SK-N-SH treated with all-trans-retinoic acid at 6 μM for 48 hours (cell line): ENCODE measurements around the gene ARHGEF33.
"Not testable (repeated sequence)": the region's sequence is repeated elsewhere in the genome, so short reads cannot be mapped to it uniquely, and the experiment has no call there.

Source experiments
- ATAC-seq: fragments of 200-7000 bp; cut with Tn5 transposase; 3 replicates; pipeline ENCODE4 v1.9.1; 2020; ENCODE audit warnings: mild to moderate bottlenecking, moderate library complexity
- ARNTL ChIP-seq: fragments of 450-650 bp; formaldehyde crosslinking; IDR thresholded peaks from 2 replicates; pipeline ENCODE4 v1.5.0; 2020; ENCODE audit warnings: low read depth, mild to moderate bottlenecking, moderate library complexity, borderline replicate concordance
- CREB5 ChIP-seq: fragments of 250-450 bp; sonication (Bioruptor Pico); IDR thresholded peaks from 2 replicates; pipeline ENCODE4 v1.5.1; 2020; ENCODE audit warnings: low read depth, mild to moderate bottlenecking, moderate library complexity
- CSDC2 ChIP-seq: fragments of 250-450 bp; sonication (Bioruptor Pico); IDR thresholded peaks from 2 replicates; pipeline ENCODE4 v1.5.0; 2020; ENCODE audit warnings: mild to moderate bottlenecking, moderate library complexity
- CSRNP3 ChIP-seq: fragments of 250-450 bp; sonication (Bioruptor Pico); IDR thresholded peaks from 2 replicates; pipeline ENCODE4 v1.5.1; 2021; ENCODE audit warnings: mild to moderate bottlenecking, moderate library complexity
- ESRRG ChIP-seq: fragments of 250-450 bp; sonication (Bioruptor Pico); IDR thresholded peaks from 2 replicates; pipeline ENCODE4 v1.6.1; 2021; ENCODE audit warnings: mild to moderate bottlenecking
- ISL1 ChIP-seq: fragments of 250-450 bp; sonication (Bioruptor Pico); IDR thresholded peaks from 2 replicates; pipeline ENCODE4 v2.1.2; 2022; ENCODE audit warnings: mild to moderate bottlenecking, moderate library complexity
- OSR1 ChIP-seq: fragments of 250-450 bp; sonication (Bioruptor Pico); IDR thresholded peaks from 2 replicates; pipeline ENCODE4 v1.8.0; 2022; ENCODE audit warnings: moderate library complexity, mild to moderate bottlenecking, inconsistent platforms
- PATZ1 ChIP-seq: fragments of 250-450 bp; sonication (Bioruptor Pico); IDR thresholded peaks from 2 replicates; pipeline ENCODE4 v1.8.0; 2020; ENCODE audit warnings: mild to moderate bottlenecking, moderate library complexity, borderline replicate concordance
- POU6F1 ChIP-seq: fragments of 250-450 bp; sonication (Bioruptor Pico); IDR thresholded peaks from 2 replicates; pipeline ENCODE4 v1.8.0; 2021; ENCODE audit warnings: low read depth, mild to moderate bottlenecking, moderate library complexity, borderline replicate concordance
- RARB ChIP-seq: fragments of 250-450 bp; sonication (Bioruptor Pico); IDR thresholded peaks from 2 replicates; pipeline ENCODE4 v1.8.0; 2021; ENCODE audit warnings: mild to moderate bottlenecking, moderate library complexity
- SNAI2 ChIP-seq: fragments of 250-450 bp; sonication (Bioruptor Pico); IDR thresholded peaks from 2 replicates; pipeline ENCODE4 v1.5.0; 2020; ENCODE audit warnings: mild to moderate bottlenecking, moderate library complexity
- TCF4 ChIP-seq: fragments of 250-450 bp; sonication (Bioruptor Pico); IDR thresholded peaks from 2 replicates; pipeline ENCODE4 v1.8.0; 2021; ENCODE audit warnings: mild to moderate bottlenecking, moderate library complexity, borderline replicate concordance
- TOX ChIP-seq: fragments of 250-450 bp; sonication (Bioruptor Pico); IDR thresholded peaks from 2 replicates; pipeline ENCODE4 v1.8.0; 2021; ENCODE audit warnings: mild to moderate bottlenecking, moderate library complexity, borderline replicate concordance
- TSHZ2 ChIP-seq: fragments of 250-450 bp; sonication (Bioruptor Pico); IDR thresholded peaks from 2 replicates; pipeline ENCODE4 v1.5.0; 2020; ENCODE audit warnings: mild to moderate bottlenecking, moderate library complexity
- ZC3H10 ChIP-seq: fragments of 250-450 bp; sonication (Bioruptor Pico); IDR thresholded peaks from 2 replicates; pipeline ENCODE4 v1.5.1; 2021; ENCODE audit warnings: mild to moderate bottlenecking, moderate library complexity
- ZFP3 ChIP-seq: fragments of 250-450 bp; sonication (Bioruptor Pico); IDR thresholded peaks from 2 replicates; pipeline ENCODE4 v1.5.0; 2020; ENCODE audit warnings: mild to moderate bottlenecking, moderate library complexity
- ZFP30 ChIP-seq: fragments of 450-650 bp; formaldehyde crosslinking; IDR thresholded peaks from 2 replicates; pipeline ENCODE4 v1.5.0; 2022; ENCODE audit warnings: mild to moderate bottlenecking, moderate library complexity
- ZNF565 ChIP-seq: fragments of 450-650 bp; formaldehyde crosslinking; conservative IDR thresholded peaks from 2 replicates; pipeline ENCODE4 v1.5.0; 2020; ENCODE audit warnings: low read depth, mild to moderate bottlenecking, moderate library complexity
- ZNF70 ChIP-seq: fragments of 450-650 bp; formaldehyde crosslinking; IDR thresholded peaks from 2 replicates; pipeline ENCODE4 v1.5.0; 2020; ENCODE audit warnings: mild to moderate bottlenecking, moderate library complexity
- ZNF8 ChIP-seq: fragments of 450-650 bp; formaldehyde crosslinking; IDR thresholded peaks from 2 replicates; pipeline ENCODE4 v1.5.0; 2020; ENCODE audit warnings: mild to moderate bottlenecking, moderate library complexity

Gene ARHGEF33

GRCh38 chr2:38934742-38935141, 45.1 kb downstream of the ARHGEF33 start:
- ATAC-seq: no peak
- TF ChIP-seq TCF4 (CRISPR knock-in tag) (no peak), CREB5 (CRISPR knock-in tag) (no peak), POU6F1 (CRISPR knock-in tag) (no peak), ZFP3 (no peak), PATZ1 (no peak), CSDC2 (no peak), ZFP30 (no peak), TOX (CRISPR knock-in tag) (no peak), ZNF565 (CRISPR knock-in tag) (no peak), ISL1 (CRISPR knock-in tag) (no peak), ZC3H10 (CRISPR knock-in tag) (no peak), ZNF8 (CRISPR knock-in tag) (no peak)
- TF ChIP-seq, all 23 proteins: peak for 0

- no peak for TF ChIP-seq ZNF8 (CRISPR knock-in tag)
- no peak for TF ChIP-seq RARB
- 0 out of 2 replicates have a peak, but pooled peaks have one; percentile 12 for TF ChIP-seq ISL1 (CRISPR knock-in tag)
- no peak for TF ChIP-seq OSR1
- TF ChIP-seq, all 23 proteins: peak for 1
- peak; percentile 87 for ATAC-seq
These were observed 46.0 kb downstream of the ARHGEF33 start for GRCh38 chr2:38935568-38936172.

- not testable (repeated sequence) for ATAC-seq
These were observed 46.8 kb downstream of the ARHGEF33 start for GRCh38 chr2:38936516-38936915.

GRCh38 chr2:38937548-38937947, 47.9 kb downstream of the ARHGEF33 start:
- TF ChIP-seq OSR1 (no peak), ZFP3 (no peak), ZNF8 (CRISPR knock-in tag) (no peak)
- no peak for ATAC-seq

GRCh38 chr2:38940746-38941145, 51.1 kb downstream of the ARHGEF33 start:
- no peak for ATAC-seq
- TF ChIP-seq TSHZ2 (CRISPR knock-in tag) (no peak), TCF4 (CRISPR knock-in tag) (no peak), ZFP3 (no peak), CSRNP3 (CRISPR knock-in tag) (no peak), ZFP30 (no peak), SNAI2 (CRISPR knock-in tag) (no peak), ARNTL (CRISPR knock-in tag) (no peak), ZC3H10 (CRISPR knock-in tag) (no peak), ZNF70 (CRISPR knock-in tag) (no peak), RARB (no peak), CREB5 (CRISPR knock-in tag) (no peak), ZNF565 (CRISPR knock-in tag) (no peak), PATZ1 (no peak), CSDC2 (no peak), ESRRG (no peak), ZNF8 (CRISPR knock-in tag) (no peak)
